Superior temporal gyrus (tissue), 1 donor: Measurements from ENCODE around the gene GPX6.
"Not testable (repeated sequence)": the region's sequence is repeated elsewhere in the genome, so short reads cannot be mapped to it uniquely, and the experiment has no call there.

Experiments used
- DNase-seq: peaks from one replicate; pipeline ENCODE4 v3.0.0-alpha.2; 2016; ENCODE audit errors: extremely low spot score

The GPX6 gene

DNA sequence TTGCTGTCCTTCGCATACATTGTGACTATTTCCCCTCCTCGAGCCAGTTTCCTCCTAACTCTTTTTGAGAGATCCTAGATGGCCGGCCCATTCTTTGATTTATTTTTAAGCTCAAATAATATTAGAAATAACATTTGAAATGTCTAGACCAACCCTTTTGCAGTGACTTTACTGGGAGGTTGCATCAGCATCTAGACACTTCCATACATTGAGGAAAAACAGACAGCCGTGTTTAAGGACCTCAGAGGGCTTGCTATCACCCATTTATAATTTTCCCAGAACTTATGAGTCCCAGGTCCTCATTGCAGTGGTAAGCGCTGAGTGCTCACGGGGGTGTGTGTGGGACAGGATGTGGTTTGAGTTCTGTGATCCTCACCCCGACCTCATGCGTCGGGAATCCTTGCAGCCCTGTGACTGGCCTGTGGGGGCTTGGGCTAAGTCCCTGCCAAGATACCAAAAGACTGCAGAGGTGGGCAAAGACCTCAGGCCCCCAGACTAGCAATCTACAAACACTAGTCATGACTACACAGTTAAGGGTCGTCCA lies 10.0 kb upstream of the GPX6 start, which contains the start of gene GPX5:
TSS of gene GPX5 (plus strand) at position 386 of the 544 bp plus-strand sequence. CDS start at position 519, 133 bp downstream.
- no peak for DNase-seq

DNA sequence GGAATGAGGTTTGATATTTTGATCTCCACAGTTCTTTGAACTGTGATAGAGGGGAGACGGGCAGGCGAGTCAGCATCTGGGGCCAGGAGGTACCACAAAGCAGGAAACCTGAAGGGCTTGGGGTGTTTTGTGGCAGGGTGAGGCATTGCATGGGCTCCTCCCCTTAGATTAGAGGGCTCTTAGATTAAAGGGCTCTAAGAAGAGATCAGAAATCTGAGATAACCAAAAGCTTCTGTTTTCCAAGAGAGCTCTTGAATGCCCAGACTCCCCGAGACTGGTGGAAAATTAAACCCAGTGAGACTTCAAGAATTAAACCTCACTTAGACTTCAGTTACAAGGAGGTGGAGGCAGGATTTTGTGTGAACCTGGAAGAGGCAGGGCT lies 7.6 kb upstream of the GPX6 start:
- no peak for DNase-seq

DNA sequence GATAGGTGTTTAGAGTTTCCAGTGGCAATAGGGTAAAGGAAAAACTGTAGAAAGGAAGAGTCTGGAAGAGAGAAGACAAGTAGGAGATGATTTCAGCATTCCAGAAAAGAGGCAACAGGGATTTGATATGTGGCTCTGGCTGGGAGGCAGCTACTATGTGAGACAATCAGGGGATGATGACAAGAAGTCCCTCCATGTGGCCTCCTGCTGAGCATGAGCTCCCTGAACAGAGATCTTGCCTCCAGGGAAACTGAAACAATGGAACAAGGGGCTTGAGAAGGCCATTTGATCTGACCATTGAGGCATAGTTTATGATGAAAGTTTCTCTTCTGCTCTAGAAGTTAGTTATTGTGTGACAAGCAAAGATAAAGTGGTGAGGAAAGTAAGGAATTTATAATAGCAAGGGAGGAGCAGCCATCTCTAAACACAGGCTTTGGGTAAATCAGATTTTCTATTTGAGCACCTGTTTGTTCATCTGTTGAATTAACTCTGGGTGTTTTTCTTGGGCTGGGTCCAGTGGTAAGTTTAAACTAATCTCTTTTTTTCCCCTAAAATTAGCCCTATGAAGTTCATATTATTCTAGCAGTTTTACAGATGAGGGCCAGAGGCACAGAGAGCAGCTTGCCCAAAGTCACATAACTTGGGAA lies 7.1 kb upstream of the GPX6 start:
- DNase-seq: no peak

DNA sequence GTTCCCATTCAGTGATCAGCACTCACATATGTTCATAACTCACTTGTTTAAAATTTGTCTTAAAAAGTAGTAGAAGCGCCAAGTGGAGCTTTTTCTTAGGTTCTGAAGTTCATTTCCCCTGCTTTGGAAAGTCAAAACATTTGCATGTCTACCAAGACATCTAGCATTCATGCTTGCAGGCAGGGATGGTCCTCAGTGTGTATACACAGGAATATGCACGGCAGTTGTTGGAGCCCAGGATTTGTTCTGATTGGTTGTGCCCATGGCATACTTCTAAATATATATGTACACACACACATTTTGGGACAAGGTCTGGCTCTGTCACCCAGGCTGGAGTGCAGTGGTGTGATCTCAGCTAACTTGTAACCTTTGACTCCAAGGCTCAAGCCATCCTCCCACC lies 2.4 kb upstream of the GPX6 start:
- DNase-seq: no peak

DNA sequence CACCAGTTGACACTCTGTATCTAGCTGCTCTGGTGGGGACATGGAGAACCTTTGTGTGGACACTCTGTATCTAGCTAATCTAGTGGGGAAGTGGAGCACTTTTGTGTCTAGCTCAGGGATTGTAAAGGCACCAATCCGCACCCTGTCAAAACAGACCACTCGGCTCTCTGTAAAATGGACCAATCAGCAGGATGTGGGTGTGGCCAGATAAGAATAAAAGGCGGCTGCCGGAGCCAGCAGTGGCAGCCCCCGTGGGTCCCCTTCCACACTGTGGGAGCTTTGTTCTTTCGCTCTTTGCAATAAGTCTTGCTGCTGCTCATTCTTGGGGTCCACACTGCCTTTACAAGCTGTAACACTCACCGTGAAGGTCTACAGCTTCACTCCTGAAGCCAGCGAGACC lies 3.2 kb downstream of the GPX6 start:
- DNase-seq: not testable (repeated sequence)

DNA sequence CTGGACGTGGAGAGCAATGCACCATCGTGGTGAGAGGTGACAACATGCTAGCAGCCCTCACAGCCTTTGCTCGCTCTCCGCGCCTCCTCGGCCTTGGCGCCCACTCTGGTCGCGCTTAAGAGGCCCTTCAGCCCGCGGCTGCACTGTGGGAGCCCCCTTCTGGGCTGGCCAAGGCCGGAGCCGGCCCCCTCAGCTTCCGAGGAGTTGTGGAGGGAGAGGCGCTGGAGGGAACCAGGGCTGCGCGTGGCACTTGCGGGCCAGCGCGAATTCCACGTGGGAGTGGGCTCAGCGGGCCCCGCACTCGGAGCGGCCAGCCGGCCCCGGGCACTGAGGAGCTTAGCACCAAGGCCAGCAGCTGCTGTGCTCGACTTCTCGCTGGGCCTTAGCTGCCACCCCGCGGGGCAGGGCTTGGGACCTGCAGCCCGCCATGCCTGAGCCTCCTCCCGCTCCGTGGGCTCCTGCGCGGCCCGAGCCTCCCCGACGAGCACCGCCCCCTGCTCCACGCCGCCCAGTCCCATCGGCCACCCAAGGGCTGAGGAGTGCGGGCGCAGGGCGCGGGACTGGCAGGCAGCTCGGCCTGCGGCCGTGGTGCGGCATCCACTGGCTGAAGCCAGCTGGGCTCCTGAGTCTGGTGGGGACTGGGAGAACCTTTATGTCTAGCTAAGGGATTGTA lies 3.8 kb downstream of the GPX6 start:
- no peak for DNase-seq

DNA sequence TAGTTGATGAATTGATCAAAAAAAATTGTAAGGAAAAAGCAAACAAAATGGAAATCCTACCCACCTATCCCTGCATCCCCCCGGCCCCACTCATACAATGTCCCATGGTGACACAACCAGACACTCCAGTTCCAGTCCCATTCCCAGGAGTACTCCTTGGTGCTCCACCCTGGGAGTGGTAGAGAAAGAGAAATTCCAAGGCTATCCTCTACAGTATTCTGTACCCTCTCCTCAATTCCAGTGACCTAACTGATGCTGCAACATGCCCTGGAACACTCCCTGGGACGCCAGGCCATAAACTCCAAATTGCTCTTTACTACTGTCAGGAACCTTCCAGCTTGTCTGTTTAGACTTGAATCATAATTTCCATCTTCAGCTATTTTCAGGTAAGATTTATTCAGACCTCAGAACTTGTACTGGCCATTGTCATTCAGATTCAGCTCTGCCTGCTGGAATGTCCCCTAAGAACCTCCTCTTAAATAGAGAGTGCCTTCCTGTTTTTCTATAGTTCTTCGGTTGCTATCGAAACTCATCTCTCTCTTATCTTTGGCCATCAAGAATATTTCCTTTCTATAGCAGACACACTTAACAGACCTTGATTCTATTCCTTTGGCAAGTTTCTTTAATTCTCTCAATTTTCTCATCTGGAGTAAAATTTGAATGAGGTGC lies 8.7 kb downstream of the GPX6 start:
- DNase-seq: no peak

DNA sequence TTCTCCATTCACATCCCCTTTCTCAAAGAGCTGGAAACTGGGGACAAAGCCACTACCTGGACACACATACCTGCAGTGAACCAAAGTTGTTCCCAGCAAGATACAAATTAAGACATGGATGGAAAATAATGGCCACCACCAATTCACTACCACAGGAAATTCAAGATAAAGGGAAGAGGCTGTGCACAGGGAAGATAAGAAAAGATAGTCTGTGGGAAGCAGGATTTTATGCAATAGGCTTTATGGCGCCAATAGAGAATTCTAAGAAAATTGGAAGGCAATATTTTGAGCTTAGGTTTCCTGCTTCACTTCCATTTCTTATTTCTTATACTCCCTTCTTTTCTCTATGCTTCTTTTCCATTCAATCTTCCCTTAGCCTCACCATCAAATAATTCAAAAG lies 9.9 kb downstream of the GPX6 start:
- no peak for DNase-seq

DNA sequence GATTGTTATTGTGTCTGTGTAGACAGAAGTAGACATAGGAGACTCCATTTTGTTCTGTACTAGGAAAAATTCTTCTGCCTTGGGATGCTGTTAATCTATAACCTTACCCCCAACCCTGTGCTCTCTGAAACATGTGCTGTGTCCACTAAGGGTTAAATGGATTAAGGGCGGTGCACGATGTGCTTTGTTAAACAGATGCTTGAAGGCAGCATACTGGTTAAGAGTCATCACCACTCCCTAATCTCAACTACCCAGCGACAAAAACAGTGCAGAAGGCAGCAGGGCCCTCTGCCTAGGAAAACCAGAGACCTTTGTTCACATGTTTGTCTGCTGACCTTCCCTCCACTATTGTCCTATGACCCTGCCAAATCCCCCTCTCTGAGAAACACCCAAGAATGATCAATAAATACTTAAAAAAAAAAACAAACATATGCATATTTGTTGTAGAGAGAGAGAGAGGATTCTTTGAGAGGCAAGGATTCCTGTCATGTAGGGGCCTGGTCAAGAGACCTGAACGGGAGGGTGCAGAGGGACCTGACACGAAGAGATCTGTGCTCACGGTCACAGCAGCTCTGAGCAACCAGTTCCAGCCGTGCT lies 12.8 kb downstream of the GPX6 start:
- DNase-seq: not testable (repeated sequence)

DNA sequence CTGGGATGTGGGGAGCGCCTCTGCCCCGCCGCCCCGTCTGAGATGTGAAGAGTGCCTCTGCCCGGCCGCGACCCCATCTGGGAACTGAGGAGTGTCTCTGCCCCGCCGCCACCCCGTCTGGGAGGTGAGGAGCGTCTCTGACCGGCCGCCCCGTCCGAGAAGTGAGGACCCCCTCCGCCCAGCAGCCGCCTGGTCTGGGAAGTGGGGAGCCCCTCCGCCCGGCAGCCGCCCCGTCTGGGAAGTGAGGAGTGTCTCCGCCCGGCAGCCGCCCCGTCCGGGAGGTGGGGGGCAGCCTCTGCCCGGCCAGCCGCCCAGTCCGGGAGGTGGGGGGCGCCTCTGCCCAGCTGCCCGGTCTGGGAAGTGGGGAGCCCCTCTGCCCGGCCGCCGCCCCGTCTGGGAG lies 13.5 kb downstream of the GPX6 start:
- not testable (repeated sequence) for DNase-seq

DNA sequence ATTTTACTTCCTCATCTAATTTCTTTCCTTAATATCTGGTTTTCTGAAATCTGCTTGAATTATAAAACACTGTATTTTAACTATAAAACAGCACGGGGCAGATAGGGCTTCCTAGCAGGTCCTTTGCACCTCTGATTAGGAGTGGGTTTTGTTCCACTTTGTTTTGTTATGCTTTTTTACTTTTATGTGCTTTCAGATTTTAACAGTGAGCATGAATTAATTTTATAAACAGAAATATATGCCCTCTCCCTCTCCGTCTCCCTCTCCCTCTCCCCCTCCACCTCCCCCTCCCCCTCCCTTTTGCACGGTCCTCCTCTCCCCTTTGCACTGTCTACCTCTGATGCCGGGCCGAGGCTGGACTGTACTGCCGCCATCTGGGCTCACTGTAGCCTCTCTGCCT lies 14.3 kb downstream of the GPX6 start:
- DNase-seq: no peak

DNA sequence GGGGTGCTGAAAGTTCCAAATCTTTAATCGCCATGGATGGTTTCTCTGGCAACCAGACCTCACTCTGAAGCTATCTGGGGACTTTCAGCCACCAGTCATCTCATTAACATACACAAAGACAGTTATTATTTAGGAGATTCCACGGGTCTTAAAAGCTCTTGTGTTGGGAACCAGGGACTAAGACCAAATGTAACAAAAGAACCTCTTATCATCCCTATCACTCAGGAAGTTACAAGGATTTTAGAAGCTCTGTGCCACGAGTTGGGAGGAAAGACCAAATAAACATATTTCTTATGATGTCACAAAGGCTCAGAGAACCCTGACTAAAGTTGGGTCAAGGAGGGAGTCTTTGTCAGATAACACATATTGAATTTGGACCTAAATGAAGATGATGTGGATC lies 17.7 kb downstream of the GPX6 start:
- no peak for DNase-seq

DNA sequence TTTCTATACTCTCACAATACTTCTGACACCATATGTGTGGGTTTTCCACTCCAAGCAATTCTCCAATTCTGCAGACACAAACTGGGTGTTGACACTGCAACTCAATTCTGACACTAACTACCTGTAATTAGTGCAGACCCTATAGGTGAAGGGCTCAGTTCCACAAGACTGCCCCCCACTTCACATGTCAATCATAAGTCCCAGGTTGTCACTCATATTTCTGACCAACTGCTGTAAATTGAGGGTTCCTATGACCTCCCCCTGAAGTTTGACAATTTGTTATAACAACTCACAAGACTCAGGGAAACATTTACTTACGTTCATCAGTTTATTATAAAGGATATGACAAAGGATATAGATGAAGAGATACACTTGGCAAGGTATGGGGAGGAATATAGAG lies 18.3 kb downstream of the GPX6 start:
- DNase-seq: no peak

DNA sequence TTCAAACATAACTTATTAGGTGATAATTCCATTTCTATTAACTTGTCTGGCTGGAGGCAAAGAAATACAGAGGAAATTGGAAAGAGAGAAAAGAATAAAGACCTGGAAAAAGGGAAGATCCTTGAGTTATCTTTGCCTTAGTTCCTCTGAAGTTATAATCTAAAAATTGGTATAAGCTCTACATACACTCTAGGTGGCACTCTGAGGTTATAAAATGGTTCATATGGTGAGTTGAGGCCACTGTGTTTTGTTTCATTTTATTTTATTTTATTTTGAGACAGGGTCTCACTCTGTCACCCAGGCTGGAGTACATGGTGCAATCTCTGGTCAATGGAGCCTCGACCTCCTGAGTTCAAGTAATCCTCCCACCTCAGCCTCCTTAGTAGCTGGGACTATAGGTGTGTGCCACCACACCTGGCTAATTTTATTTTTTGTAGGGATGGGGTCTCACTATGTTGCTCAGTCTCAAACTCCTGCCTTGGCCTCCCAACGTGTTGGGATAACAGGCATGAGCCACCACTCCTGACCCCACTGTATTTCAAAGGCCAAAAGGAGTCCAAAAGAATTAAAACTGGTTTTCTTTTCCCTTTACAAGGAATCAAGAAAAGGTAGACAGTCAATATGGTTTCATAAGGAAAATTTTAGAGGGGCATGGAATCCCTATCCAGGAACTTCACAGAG lies 19.4 kb downstream of the GPX6 start:
- DNase-seq: no peak

DNA sequence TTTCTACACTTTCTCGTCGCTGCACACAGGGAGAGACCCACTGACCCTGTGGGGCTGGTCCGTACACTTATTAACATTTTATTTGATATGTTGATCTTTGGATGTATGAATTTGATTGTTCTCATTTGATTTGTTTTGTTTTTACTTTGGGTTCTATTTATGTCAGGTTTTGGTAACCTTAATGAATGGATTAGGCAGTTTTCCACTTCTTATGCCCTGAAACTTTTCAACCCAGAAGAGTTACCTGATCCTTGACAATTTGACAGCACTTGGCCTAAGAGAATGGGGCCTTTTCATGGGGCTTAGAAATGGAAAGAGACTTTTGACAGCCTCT lies 23.6 kb downstream of the GPX6 start:
- DNase-seq: no peak

DNA sequence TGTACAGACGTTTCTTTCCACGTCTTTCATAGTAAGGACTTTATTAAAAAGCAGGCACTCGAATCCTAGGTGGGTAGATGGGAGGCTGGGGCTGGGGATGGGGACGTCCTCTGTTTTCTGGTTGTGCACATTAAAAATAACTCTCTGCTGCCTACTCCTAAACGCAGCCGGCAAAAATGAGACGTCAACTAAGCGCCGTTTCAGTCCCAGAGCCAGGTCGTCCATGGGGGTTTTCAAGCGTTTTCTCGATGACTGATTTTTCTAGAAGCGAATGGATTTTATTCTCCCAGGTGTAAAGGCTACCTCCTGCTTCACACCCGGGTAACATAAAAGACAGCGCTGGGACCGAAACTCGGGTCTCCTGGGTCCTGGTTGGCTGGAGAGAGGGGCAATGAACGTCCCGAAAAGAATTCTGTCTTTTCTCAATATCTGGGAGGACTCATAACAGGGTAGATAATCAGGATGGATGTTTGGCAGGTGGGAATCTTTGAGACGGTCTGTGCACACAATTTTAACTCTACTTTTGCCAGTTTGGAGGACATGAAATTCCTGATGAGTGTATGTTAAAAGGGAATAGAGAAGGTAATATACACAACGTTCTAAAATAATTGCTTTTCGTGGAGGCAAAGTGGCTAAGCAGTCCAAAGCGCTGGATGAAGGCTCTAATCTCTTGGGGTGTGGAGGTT lies 25.2 kb downstream of the GPX6 start:
- no peak for DNase-seq

DNA sequence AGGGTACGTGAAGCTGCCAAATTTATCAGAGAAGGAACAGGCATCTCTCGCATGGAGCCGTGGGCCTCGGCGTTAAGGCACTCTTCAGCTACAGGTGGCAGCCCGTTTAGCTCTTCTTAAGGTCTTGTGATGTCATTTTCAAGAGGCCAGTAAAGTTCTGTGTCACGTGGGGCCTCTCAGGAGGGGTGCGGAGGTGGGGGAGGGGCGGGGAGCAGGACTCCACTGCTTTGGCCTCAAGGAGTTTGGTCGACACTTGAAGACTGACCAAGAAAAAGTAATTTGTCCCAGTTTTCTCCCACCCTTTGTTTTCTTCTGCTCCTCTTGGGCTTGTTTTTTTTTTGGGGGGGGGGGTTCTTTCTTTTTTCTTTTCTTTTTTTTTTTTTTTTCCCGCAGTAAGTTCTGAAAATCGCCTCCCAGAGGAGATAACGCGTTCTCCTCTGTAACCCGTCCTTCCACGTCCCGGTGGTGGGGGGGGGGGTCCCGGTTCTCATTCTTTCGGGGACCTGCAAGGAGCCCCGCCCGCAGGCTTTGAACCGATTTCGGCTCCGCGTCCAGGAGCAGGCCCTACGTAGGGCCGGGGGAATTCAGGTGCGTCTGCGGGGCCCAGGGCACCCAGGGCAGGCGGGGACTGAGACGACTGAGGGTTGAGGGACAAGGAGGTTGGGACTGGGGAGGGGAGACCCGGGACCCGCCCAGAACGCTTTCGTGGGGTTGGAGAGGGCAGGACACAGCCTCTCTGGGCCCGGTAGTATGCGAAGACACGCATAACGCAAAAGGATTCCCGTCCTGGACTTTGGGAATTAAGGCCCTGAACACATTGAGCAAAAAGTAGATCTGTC lies 26.0 kb downstream of the GPX6 start:
- no peak for DNase-seq

DNA sequence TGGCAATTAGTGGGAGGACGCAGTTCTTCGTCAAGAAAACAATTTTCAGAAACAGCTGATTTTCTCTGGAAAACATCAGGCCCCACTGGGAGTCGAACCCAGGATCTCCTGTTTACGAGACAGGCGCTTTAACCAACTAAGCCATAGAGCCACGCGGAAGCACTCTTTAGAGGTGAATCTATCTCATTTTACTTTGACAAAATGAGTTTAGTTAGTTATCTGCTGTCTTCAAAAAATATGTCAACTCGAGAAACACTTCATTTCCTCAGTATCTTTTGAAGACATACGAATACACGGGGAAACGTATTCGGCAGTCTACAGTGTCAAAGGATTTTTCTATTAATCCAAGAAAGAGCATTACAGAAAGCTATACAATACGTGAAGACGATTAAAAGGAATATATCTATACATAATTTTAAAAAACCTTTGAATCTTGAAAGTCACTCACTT lies 26.7 kb downstream of the GPX6 start:
- peak; percentile 71 for DNase-seq

DNA sequence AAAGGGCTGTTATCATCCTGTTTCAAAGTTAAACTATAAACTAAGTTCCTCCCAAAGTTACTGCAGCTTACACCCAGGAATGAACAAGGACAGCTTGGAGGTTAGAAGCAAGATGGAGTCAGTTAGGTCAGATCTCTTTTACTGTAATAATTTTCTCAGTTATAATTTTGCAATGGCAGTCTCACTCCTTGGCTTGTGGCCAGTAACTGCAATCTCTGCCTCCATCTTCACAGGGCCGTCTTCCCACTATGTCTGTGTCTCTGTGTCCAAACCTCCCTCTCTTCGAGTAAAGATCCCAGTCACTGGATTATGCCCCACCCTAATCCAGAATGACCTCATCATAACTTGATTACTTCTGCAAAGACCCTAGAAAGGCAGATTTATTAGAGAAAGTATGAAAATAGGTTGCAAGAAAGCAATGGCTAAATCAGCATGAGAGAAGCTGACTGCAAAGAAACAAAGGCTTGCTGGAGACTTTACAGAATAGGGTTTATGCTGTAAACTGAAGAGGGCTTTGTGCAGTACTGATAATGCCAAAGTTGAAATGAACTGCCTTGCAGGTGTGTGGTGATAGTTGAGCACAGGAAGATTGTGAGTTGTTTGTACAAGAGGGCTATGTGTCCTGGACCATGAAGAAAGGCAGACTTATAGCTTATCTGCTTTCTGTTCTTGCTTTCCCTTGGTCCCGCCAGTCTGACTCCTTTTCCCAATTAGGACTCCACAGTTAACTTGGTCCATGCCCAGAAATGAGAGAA lies 28.4 kb downstream of the GPX6 start:
- DNase-seq: no peak

DNA sequence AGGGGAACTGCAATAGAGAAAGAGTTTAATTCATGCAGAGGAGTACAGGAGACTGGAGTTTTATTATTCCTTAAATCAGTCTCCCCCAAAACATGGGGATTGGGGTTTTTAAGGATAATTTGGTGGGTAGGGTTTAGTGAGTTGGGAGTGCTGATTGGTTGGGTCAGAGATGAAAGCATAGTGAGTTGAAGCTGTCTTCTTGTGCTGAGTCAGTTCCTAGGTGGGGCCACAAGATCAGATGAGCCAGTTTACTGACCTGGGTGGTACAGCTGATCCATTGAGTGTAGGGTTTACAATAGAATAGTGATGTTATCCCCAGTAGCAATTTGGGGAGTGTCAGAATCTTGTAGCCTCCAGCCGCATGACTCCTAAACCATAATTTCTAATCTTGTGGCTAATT lies 29.1 kb downstream of the GPX6 start:
- no peak for DNase-seq
